Measurements from ENCODE around the gene STEAP1B. TPM values are rescaled to one million over a fixed set of nuclear protein-coding genes. Genes with fewer than 3 reads are reported as not detected.
"Not testable (repeated sequence)": the region's sequence is repeated elsewhere in the genome, so short reads cannot be mapped to it uniquely, and the experiment has no call there.

The STEAP1B gene
- total and polyA plus RNA-seq, 2 of the 4 experiments (the other 2 are of a cell fraction) = 7.9 to 13.8 TPM

- H3K9ac ChIP-seq (ENCODE audit: low read depth, low read length); H3K9me1 ChIP-seq (ENCODE audit: insufficient read depth, low read length); H3K23ac ChIP-seq (ENCODE audit: low read depth, low read length); H3K14ac ChIP-seq (replicated peaks; ENCODE audit: low read depth, low read length); H3K4ac ChIP-seq (ENCODE audit: low read depth, low read length); intact Hi-C loops (cut with micrococcal nuclease); H2BK15ac ChIP-seq (ENCODE audit: low read depth, low read length); H3K18ac ChIP-seq (ENCODE audit: low read depth, low read length); H4K5ac ChIP-seq (ENCODE audit: low read depth, low read length); H2AFZ ChIP-seq (replicated peaks; ENCODE audit: low read length, poor library complexity); dilution Hi-C loops (cut with HindIII; ENCODE audit: low sequenced_read_pairs, unreplicated experiment); H4K8ac ChIP-seq (ENCODE audit: low read depth in 2 of 2, low read length in 2 of 2); H3K9me3 ChIP-seq (ENCODE audit: control insufficient read depth, insufficient read depth, low read length); CTCF ChIA-PET; H4K20me1 ChIP-seq (ENCODE audit: insufficient read depth, low read length); H2BK20ac ChIP-seq (ENCODE audit: low read depth, low read length); H3K4me2 ChIP-seq (ENCODE audit: low read depth, low read length); H3K27ac ChIP-seq (ENCODE audit: insufficient read depth, low read length); H3K36me3 ChIP-seq (ENCODE audit: control insufficient read depth, insufficient read depth, low read length); H3K27me3 ChIP-seq (ENCODE audit: control insufficient read depth, insufficient read depth, low read length); H2BK120ac ChIP-seq (ENCODE audit: low read depth, low read length); BruUV-seq (replicated peaks); H2AK5ac ChIP-seq (ENCODE audit: low read depth, low read length); in situ Hi-C loops (cut with MboI; ENCODE audit: low sequenced_read_pairs); ATAC-seq (ENCODE audit: low read depth); H3K56ac ChIP-seq (ENCODE audit: extremely low read depth, insufficient read depth, low read length); H3K79me1 ChIP-seq (ENCODE audit: low read depth in 1 of 2, low read length in 2 of 2); H3K4me3 ChIP-seq (ENCODE audit: insufficient read depth, low read depth, low read length); H4K91ac ChIP-seq (ENCODE audit: insufficient read depth, low read depth, low read length); H2AK9ac ChIP-seq (replicated peaks; ENCODE audit: low read depth, low read length, poor library complexity); H3K4me1 ChIP-seq (ENCODE audit: control insufficient read depth, insufficient read depth, low read length); H2BK5ac ChIP-seq (ENCODE audit: low read depth, low read length, poor library complexity, severe bottlenecking): not testable (repeated sequence)
- TF ChIP-seq RAD21 (IDR thresholded peaks at IDR 0.05; ENCODE audit: low read length) = peak; percentile 42
- TF ChIP-seq CTCF (conservative IDR thresholded peaks at IDR 0.05; ENCODE audit: low read depth, low read length) = peak; percentile 48
- peak; percentile 35; the same call in 1 of the 2 replicates for TF ChIP-seq SMC3 (IDR thresholded peaks at IDR 0.05; ENCODE audit: low read depth, low read length)
- peak; percentile 49 for DNase-seq
- no CpG with 5 or more reads among the region's 4 CpGs for WGBS, 2 experiments (ENCODE audit: extremely low coverage in 2 of 2, insufficient read length in 1 of 2)
- POLR2A ChIA-PET (ENCODE audit: unreplicated experiment) = interaction anchor here (0.6 kb wide), 1 partner anchor 383 kb away, joined by 4 read pairs; no protein-coding TSS in a partner anchor
Measured at GRCh38 chr7:22501336-22501735, 1.3 kb upstream of the STEAP1B start.
